AG10803 (cell line): ENCODE data around the gene MTTP.

Experiments used
- DNase-seq: peaks from one replicate; pipeline ENCODE4 v3.0.0; 2010; ENCODE audit warnings: low read depth
- H3K4me3 ChIP-seq: 2 replicates; pipeline ENCODE4 v1.5.1; 2011; ENCODE audit warnings: mild to moderate bottlenecking, low read length, control low read depth
- CTCF ChIP-seq: conservative IDR thresholded peaks from 2 replicates; pipeline ENCODE4 v1.5.1; 2011; ENCODE audit warnings: mild to moderate bottlenecking, low read length, control low read depth, inconsistent platforms

The MTTP gene

GRCh38 chr4:99648321-99648720 is 73.7 kb downstream of the MTTP start:
- DNase-seq: no peak
- TF ChIP-seq CTCF: no peak

GRCh38 chr4:99649208-99649607 is 74.6 kb downstream of the MTTP start:
- TF ChIP-seq CTCF: no peak
- no peak overlapping the region for H3K4me3 ChIP-seq
- no peak for DNase-seq

More at GRCh38 chr4:99648321-99648720, 73.7 kb downstream of the MTTP start:
- H3K4me3 ChIP-seq: no peak overlapping the region

GRCh38 chr4:99649778-99650177 is 75.2 kb downstream of the MTTP start:
- TF ChIP-seq CTCF: no peak
- H3K4me3 ChIP-seq: no peak overlapping the region
- DNase-seq: no peak

GRCh38 chr4:99651016-99651769 is 76.6 kb downstream of the MTTP start:
- TF ChIP-seq CTCF: no peak
- no peak overlapping the region for H3K4me3 ChIP-seq
- no peak for DNase-seq

- TF ChIP-seq CTCF: no peak
- H3K4me3 ChIP-seq: no peak overlapping the region
- no peak for DNase-seq
These were observed 77.3 kb downstream of the MTTP start for GRCh38 chr4:99651811-99652485.

GRCh38 chr4:99652596-99653436 is 78.2 kb downstream of the MTTP start:
- no peak for TF ChIP-seq CTCF

More at GRCh38 chr4:99652596-99653436, 78.2 kb downstream of the MTTP start:
- no peak overlapping the region for H3K4me3 ChIP-seq
- DNase-seq: no peak
